ENCODE results near the gene CHCHD4.

Gene CHCHD4

DNA sequence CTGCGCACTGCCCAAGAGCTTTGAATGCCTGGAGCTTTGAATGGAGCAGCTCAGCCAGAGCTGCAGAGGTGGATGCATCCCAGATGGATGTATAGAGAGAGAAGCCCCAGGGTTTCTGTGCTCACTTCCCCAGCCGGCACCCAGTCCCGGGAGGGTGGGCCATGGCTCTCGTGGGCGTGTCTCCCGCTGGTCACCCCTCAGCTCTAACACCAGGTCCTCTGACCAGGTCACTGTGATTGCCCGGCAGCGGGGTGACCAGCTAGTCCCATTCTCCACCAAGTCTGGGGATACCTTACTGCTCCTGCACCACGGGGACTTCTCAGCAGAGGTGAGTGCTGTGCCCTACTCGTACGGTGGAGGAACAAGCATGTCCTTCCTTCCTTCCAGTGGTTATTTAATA lies 10.9 kb upstream of the CHCHD4 start:
- no peak overlapping the region for H3K4me3 ChIP-seq (ENCODE audit: low read length)
- TF ChIP-seq, protein P1, sequence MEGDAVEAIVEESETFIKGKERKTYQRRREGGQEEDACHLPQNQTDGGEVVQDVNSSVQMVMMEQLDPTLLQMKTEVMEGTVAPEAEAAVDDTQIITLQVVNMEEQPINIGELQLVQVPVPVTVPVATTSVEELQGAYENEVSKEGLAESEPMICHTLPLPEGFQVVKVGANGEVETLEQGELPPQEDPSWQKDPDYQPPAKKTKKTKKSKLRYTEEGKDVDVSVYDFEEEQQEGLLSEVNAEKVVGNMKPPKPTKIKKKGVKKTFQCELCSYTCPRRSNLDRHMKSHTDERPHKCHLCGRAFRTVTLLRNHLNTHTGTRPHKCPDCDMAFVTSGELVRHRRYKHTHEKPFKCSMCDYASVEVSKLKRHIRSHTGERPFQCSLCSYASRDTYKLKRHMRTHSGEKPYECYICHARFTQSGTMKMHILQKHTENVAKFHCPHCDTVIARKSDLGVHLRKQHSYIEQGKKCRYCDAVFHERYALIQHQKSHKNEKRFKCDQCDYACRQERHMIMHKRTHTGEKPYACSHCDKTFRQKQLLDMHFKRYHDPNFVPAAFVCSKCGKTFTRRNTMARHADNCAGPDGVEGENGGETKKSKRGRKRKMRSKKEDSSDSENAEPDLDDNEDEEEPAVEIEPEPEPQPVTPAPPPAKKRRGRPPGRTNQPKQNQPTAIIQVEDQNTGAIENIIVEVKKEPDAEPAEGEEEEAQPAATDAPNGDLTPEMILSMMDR (conservative IDR thresholded peaks at IDR 0.05; ENCODE audit: low read depth, low read length) = no peak
- DNase-seq (ENCODE audit: low read depth) = no peak

DNA sequence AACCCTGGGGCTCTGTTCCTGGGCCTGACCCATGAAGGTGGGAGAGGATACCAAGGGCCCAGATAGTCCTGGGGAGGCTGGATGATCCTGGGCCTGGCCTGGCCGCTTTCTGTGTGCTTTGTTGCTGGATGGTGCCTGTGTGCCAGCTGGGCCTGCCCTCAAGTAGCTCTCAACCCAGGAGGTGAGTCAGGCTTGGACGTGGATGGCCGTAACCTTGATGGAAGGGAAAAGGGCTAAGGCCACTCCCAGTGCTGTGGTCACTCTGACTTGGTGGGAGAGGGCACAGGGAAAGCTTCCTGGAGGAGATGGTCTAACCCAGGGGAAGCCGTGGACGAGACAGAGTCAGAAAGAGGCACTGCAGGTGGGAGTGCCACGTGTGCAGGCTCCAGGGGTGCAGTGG lies 9.6 kb upstream of the CHCHD4 start:
- TF ChIP-seq, protein P1 (conservative IDR thresholded peaks at IDR 0.05; ENCODE audit: low read depth, low read length) = no peak
- no peak for DNase-seq (ENCODE audit: low read depth)
- no peak overlapping the region for H3K4me3 ChIP-seq (ENCODE audit: low read length)

DNA sequence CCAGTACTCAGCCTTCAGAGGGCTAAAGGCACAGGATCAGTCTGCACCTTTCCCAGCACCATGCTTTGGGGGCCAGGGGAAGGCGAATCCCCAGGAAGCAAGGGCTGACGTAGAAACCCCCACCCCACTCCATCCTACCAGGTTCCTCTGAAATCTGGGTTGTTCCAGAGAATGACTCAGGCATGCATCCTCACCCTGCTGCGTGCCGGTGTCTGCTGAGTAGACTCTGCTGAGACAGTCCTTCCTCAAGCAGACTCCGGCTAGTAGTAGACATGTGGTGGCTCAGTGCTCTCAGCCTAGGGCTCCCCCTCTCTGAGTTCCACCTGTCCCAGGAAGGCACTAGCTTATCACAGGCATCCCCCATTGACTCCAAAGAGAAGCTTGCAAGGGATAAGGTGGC lies 9.2 kb upstream of the CHCHD4 start:
- no peak for DNase-seq (ENCODE audit: low read depth)
- H3K4me3 ChIP-seq (ENCODE audit: low read length) = no peak overlapping the region
- TF ChIP-seq, protein P1 (conservative IDR thresholded peaks at IDR 0.05; ENCODE audit: low read depth, low read length) = no peak

DNA sequence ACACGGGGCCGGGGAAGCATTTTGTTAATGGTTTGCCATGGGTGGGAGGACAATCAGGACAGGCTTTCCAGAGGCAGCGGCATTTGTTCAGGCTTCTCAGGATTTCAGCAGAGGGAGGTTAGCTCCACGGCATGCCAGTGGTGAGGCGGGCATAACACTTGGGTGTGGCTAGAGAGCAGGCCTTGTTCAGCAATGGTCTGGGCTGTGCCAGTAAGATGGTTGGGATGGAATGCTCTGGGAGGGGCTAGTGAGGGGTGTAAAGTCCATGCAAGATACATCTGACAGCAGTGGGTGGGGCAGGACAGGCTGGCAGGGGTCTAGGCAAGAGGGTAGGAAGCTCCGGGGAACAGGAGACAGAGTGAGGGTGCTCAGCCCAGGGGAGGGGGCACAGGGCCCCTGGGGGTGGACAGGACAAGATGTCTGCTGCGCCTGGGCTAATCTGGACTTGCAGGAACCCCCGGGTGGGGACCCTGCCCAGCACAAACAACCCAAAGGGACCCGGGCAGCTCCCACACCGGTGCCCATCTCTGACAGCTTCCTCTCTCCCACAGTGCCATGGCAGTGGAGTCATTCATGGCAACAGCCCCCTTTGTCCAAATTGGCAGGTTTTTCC lies 8.6 kb upstream of the CHCHD4 start:
- DNase-seq (ENCODE audit: low read depth) = no peak
- TF ChIP-seq, protein P1 (conservative IDR thresholded peaks at IDR 0.05; ENCODE audit: low read depth, low read length) = no peak
- no peak overlapping the region for H3K4me3 ChIP-seq (ENCODE audit: low read length)

DNA sequence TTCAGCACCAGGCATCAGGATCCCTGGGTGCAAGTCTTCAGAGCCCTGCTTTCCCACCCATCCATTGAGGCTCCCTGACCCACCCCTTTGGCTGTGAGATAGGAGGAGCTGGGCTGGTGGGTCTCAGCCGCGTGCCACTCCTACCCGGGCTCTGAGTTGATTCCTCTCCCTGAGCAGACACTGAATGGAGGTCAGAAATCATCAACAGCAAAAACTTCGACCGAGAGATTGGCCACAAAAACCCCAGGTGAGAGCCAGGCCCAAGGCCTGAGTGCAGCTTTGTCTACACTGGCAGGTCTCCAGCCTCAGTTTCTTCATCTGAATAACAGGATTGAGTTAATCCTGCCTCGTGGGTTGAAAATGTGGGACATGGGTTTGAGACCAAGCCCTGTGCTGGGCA lies 8.0 kb upstream of the CHCHD4 start:
- no peak for DNase-seq (ENCODE audit: low read depth)
- H3K4me3 ChIP-seq (ENCODE audit: low read length) = no peak overlapping the region
- TF ChIP-seq, protein P1 (conservative IDR thresholded peaks at IDR 0.05; ENCODE audit: low read depth, low read length) = no peak

DNA sequence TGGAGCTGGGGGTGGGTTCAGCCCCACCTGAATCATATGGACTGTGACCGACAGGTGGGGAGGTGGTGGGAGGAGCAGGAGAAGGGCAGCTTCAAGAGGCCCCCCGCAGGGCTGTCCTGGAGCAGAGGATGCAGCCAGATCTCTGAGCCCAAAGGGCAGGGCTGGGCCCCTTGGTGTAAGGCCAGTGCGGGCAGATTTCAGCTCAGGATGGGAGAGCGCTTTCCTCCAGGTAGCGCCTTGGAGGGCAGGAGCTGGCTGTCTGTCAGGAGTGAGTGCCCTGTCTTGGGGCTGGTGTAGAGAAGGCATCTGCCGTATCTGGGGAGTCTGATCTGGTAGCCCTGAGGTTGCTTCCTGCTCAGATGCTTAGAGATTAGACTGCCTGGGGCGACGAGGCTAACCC lies 7.5 kb upstream of the CHCHD4 start:
- TF ChIP-seq, protein P1 (conservative IDR thresholded peaks at IDR 0.05; ENCODE audit: low read depth, low read length) = no peak
- DNase-seq (ENCODE audit: low read depth) = no peak

DNA sequence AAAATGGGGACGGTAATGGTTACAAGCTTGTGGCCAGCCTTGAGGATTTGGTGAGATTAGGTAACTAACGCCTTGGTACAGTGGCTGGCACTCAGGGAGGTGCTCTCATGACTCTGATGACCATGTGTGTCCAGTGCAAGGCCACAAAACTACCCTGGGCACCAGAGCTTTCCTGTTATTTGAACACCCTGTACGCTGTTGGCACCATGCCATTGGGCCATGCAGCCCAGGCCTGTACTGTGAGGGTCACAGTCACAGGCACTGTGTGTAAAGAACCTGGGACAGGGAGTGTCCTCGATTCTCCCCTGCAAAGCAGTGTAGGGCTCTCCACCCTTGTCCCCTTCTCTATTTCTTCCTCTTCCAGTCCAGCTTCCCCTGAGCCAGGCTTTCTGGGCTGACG lies 6.5 kb upstream of the CHCHD4 start:
- TF ChIP-seq, protein P1 (conservative IDR thresholded peaks at IDR 0.05; ENCODE audit: low read depth, low read length) = no peak

More for the DNA sequence above, 7.5 kb upstream of the CHCHD4 start:
- no peak overlapping the region for H3K4me3 ChIP-seq (ENCODE audit: low read length)

More for the DNA sequence above, 6.5 kb upstream of the CHCHD4 start:
- no peak overlapping the region for H3K4me3 ChIP-seq (ENCODE audit: low read length)
- DNase-seq (ENCODE audit: low read depth) = no peak
